K562 treated with DMSO at 1 percent for 48 hours (cell line): Measurements from ENCODE around the gene UQCRC2. TPM values are rescaled to one million over a fixed set of nuclear protein-coding genes. Genes with fewer than 3 reads are reported as not detected.

Source experiments
- total RNA-seq: library from RNA; unstranded; fragments of 300-600 nt; gene quantifications from 2 replicates; pipeline ENCODE4 v1.2.3, GENCODE V29; 2022; ENCODE audit warnings: low replicate concordance; ENCODE audit errors: extremely low read depth

The UQCRC2 gene
- total RNA-seq = not detected in 2 replicates

GRCh38 chr16:21952793-21953540 lies at the start of gene UQCRC2:
UQCRC2 (plus strand) TSS chr16:21953361; CDS start chr16:21953424, 63 bp downstream.

GRCh38 chr16:22007509-22008214 lies 54.5 kb downstream of the UQCRC2 start, which contains the start of gene MOSMO:
MOSMO (plus strand) TSS chr16:22008111; CDS start chr16:22008302, 191 bp downstream.

Other genes starting within 250 kb of the UQCRC2 start
- gene NPIPB4, start 95.6 kb upstream of the UQCRC2 start, total RNA-seq = not detected in 2 replicates
- gene PDZD9, start 47.8 kb downstream of the UQCRC2 start, total RNA-seq = not detected in 2 replicates
- not detected in 2 replicates for gene MOSMO, start 54.8 kb downstream of the UQCRC2 start, total RNA-seq
- gene VWA3A, start 139.2 kb downstream of the UQCRC2 start, total RNA-seq = not detected in 2 replicates
- gene SDR42E2, start 209.1 kb downstream of the UQCRC2 start, total RNA-seq = not detected in 2 replicates